ENCODE measurements around the gene PTGER2.

DNA sequence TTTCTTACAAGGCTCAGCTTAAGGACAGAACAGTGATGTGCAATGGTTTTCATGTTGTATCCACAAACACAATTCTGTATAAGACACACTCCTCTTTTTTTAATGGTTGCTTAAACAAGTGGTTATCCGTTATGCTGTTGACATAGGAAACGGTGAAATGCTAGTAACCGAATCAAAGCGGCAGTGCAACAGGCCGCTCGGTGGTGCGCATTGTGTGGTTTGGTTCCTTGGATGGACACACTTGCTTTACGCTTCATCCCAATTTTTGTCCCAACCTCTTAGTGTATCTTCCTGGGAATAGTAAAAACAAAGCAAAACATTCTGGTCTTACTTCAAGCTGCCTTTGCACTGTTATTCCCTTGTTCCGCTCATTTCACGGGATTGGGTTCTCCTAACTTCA is 650 bp upstream of the PTGER2 start:
- no peak for TF ChIP-seq TCF12 (IDR thresholded peaks at IDR 0.05; ENCODE audit: low read depth)
- TF ChIP-seq, protein P1, sequence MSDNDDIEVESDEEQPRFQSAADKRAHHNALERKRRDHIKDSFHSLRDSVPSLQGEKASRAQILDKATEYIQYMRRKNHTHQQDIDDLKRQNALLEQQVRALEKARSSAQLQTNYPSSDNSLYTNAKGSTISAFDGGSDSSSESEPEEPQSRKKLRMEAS (IDR thresholded peaks at IDR 0.05), result no peak

Data from Ishikawa (cell line).